Activated T-cell treated with anti-CD3 and anti-CD28 coated beads, Interleukin-2, amount 50 U/mL, for 1 hour (primary cell): Measurements from ENCODE around the gene DIS3L2.
"Not testable (repeated sequence)": the region's sequence is repeated elsewhere in the genome, so short reads cannot be mapped to it uniquely, and the experiment has no call there.

Source experiments
- DNase-seq: peaks from one replicate; pipeline ENCODE4 v3.0.0-alpha.2; 2020

The DIS3L2 gene

GRCh38 chr2:232075080-232075479 is 113.6 kb downstream of the DIS3L2 start:
- no peak for DNase-seq

GRCh38 chr2:232075859-232076258 is 114.3 kb downstream of the DIS3L2 start:
- no peak for DNase-seq

GRCh38 chr2:232076272-232076671 is 114.8 kb downstream of the DIS3L2 start:
- DNase-seq: no peak

- DNase-seq: no peak
Observed at GRCh38 chr2:232076736-232077135, 115.2 kb downstream of the DIS3L2 start.

- DNase-seq: no peak
Observed at GRCh38 chr2:232085164-232085563, 123.7 kb downstream of the DIS3L2 start.

- DNase-seq: no peak
Observed at GRCh38 chr2:232085826-232086425, 124.4 kb downstream of the DIS3L2 start.

GRCh38 chr2:232088771-232089170 is 127.3 kb downstream of the DIS3L2 start:
- DNase-seq: no peak

GRCh38 chr2:232094201-232094600 is 132.7 kb downstream of the DIS3L2 start:
- DNase-seq: no peak

GRCh38 chr2:232094883-232095282 is 133.4 kb downstream of the DIS3L2 start:
- DNase-seq: no peak

- DNase-seq: no peak
Observed at GRCh38 chr2:232097260-232097659, 135.7 kb downstream of the DIS3L2 start.

GRCh38 chr2:232097758-232098157 is 136.2 kb downstream of the DIS3L2 start:
- DNase-seq: no peak

- no peak for DNase-seq
Observed at GRCh38 chr2:232102380-232102779, 140.9 kb downstream of the DIS3L2 start.

GRCh38 chr2:232103140-232103737 is 141.7 kb downstream of the DIS3L2 start:
- no peak for DNase-seq

GRCh38 chr2:232104076-232104646 is 142.6 kb downstream of the DIS3L2 start:
- no peak for DNase-seq

GRCh38 chr2:232111551-232111950 is 150.0 kb downstream of the DIS3L2 start:
- no peak for DNase-seq

GRCh38 chr2:232113821-232114220 is 152.3 kb downstream of the DIS3L2 start:
- no peak for DNase-seq

GRCh38 chr2:232115728-232116361 is 154.3 kb downstream of the DIS3L2 start:
- DNase-seq: not testable (repeated sequence)

- DNase-seq: no peak
Observed at GRCh38 chr2:232116852-232117251, 155.3 kb downstream of the DIS3L2 start.

GRCh38 chr2:232117413-232117812 is 155.9 kb downstream of the DIS3L2 start:
- DNase-seq: no peak

- no peak for DNase-seq
Observed at GRCh38 chr2:232120911-232121310, 159.4 kb downstream of the DIS3L2 start.

GRCh38 chr2:232124309-232124708 is 162.8 kb downstream of the DIS3L2 start:
- no peak for DNase-seq

- DNase-seq: no peak
Observed at GRCh38 chr2:232126301-232127099, 165.0 kb downstream of the DIS3L2 start.

GRCh38 chr2:232129483-232129882 is 168.0 kb downstream of the DIS3L2 start:
- DNase-seq: no peak
